Activated effector memory CD4-positive, alpha-beta T cell treated with Interleukin-2 at 50 U/mL for 16 hours (primary cell): ENCODE data around the gene SHB.
"Not testable (repeated sequence)": the region's sequence is repeated elsewhere in the genome, so short reads cannot be mapped to it uniquely, and the experiment has no call there.

Experiments
- DNase-seq: peaks from one replicate; pipeline ENCODE4 v3.0.0-alpha.2; 2020

SHB gene

GRCh38 chr9:38061326-38061977 is 7.6 kb downstream of the SHB start:
- no peak for DNase-seq

GRCh38 chr9:38060681-38061080 is 8.3 kb downstream of the SHB start:
- DNase-seq, result no peak

GRCh38 chr9:38059233-38059936 is 9.6 kb downstream of the SHB start:
- DNase-seq, result no peak

GRCh38 chr9:38058452-38059232 is 10.4 kb downstream of the SHB start:
- no peak for DNase-seq

GRCh38 chr9:38057416-38058195 is 11.4 kb downstream of the SHB start:
- DNase-seq, result no peak

- no peak for DNase-seq
These were observed 14.4 kb downstream of the SHB start for GRCh38 chr9:38054653-38055052.

- DNase-seq, result no peak
These were observed 15.1 kb downstream of the SHB start for GRCh38 chr9:38053697-38054461.

- no peak for DNase-seq
These were observed 17.1 kb downstream of the SHB start for GRCh38 chr9:38051780-38052546.

- DNase-seq, result no peak
These were observed 20.6 kb downstream of the SHB start for GRCh38 chr9:38048316-38048969.

- no peak for DNase-seq
These were observed 21.5 kb downstream of the SHB start for GRCh38 chr9:38047301-38048251.

- DNase-seq, result no peak
These were observed 22.2 kb downstream of the SHB start for GRCh38 chr9:38046661-38047300.

- DNase-seq, result not testable (repeated sequence)
These were observed 23.1 kb downstream of the SHB start for GRCh38 chr9:38045939-38046338.

- DNase-seq, result no peak
These were observed 24.3 kb downstream of the SHB start for GRCh38 chr9:38044706-38045105.

GRCh38 chr9:38043931-38044623 is 24.9 kb downstream of the SHB start:
- DNase-seq, result no peak

GRCh38 chr9:38042626-38043357 is 26.2 kb downstream of the SHB start:
- DNase-seq, result no peak

- DNase-seq, result no peak
These were observed 27.3 kb downstream of the SHB start for GRCh38 chr9:38041564-38042243.
